GM18867 (cell line): Measurements from ENCODE around the gene NDST1.

ENCODE experiments used
- ATAC-seq: cut with Tn5 transposase; IDR thresholded peaks from one replicate; pipeline ENCODE4 v1.9.1; 2021; ENCODE audit warnings: mild to moderate bottlenecking, moderate library complexity; ENCODE audit not compliant: unreplicated experiment

NDST1 gene

GRCh38 chr5:150507474-150508276 is at the start of gene NDST1:
Gene NDST1, plus strand, starts transcription at chr5:150508131. Its CDS starts 13,124 bp downstream, at chr5:150521255.
- no peak for ATAC-seq

- ATAC-seq, result peak; percentile 76
Measured at GRCh38 chr5:150458802-150459557, 49.0 kb upstream of the NDST1 start.

GRCh38 chr5:150460781-150461180 is 47.1 kb upstream of the NDST1 start:
- no peak for ATAC-seq

GRCh38 chr5:150461231-150461630 is 46.7 kb upstream of the NDST1 start:
- ATAC-seq, result peak; percentile 88

- ATAC-seq, result no peak
Measured at GRCh38 chr5:150464554-150465012, 43.3 kb upstream of the NDST1 start.

GRCh38 chr5:150465927-150466326 is 42.0 kb upstream of the NDST1 start:
- ATAC-seq, result no peak

GRCh38 chr5:150468206-150468605 is 39.7 kb upstream of the NDST1 start:
- ATAC-seq, result no peak

GRCh38 chr5:150469718-150470469 is 38.0 kb upstream of the NDST1 start:
- no peak for ATAC-seq

- ATAC-seq, result no peak
Measured at GRCh38 chr5:150473673-150474358, 34.1 kb upstream of the NDST1 start.

- peak; percentile 25 for ATAC-seq
Measured at GRCh38 chr5:150476568-150476967, 31.4 kb upstream of the NDST1 start.

GRCh38 chr5:150479416-150479815 is 28.5 kb upstream of the NDST1 start:
- ATAC-seq, result no peak

- ATAC-seq, result no peak
Measured at GRCh38 chr5:150481708-150481965, 26.3 kb upstream of the NDST1 start.

GRCh38 chr5:150481972-150482406 is 25.9 kb upstream of the NDST1 start:
- ATAC-seq, result no peak

GRCh38 chr5:150484964-150485692 is 22.8 kb upstream of the NDST1 start:
- no peak for ATAC-seq

- no peak for ATAC-seq
Measured at GRCh38 chr5:150485693-150486401, 22.1 kb upstream of the NDST1 start.

- no peak for ATAC-seq
Measured at GRCh38 chr5:150486402-150487198, 21.3 kb upstream of the NDST1 start.

- peak; percentile 26 for ATAC-seq
Measured at GRCh38 chr5:150487199-150488061, 20.5 kb upstream of the NDST1 start.
